HG02840 (cell line): ENCODE measurements around the gene AIP.
A peak's percentile ranks its signal among the peaks of the same experiment; 100 is the strongest.
"Not testable (repeated sequence)": the region's sequence is repeated elsewhere in the genome, so short reads cannot be mapped to it uniquely, and the experiment has no call there.

Experiments used
- ATAC-seq: cut with Tn5 transposase; IDR thresholded peaks from one replicate; pipeline ENCODE4 v1.9.1; 2021; ENCODE audit warnings: mild to moderate bottlenecking, moderate library complexity, moderate number of reproducible peaks; ENCODE audit not compliant: unreplicated experiment, low FRiP score

AIP gene

GRCh38 chr11:67448220-67448609 is 34.6 kb upstream of the AIP start:
- no peak for ATAC-seq

- ATAC-seq: no peak
Measured at GRCh38 chr11:67449116-67449844, 33.5 kb upstream of the AIP start.

GRCh38 chr11:67450796-67451657 is 31.8 kb upstream of the AIP start:
- ATAC-seq: no peak

GRCh38 chr11:67451658-67451976 is 31.2 kb upstream of the AIP start:
- ATAC-seq: no peak

- no peak for ATAC-seq
Measured at GRCh38 chr11:67452141-67452952, 30.5 kb upstream of the AIP start, which contains the start of gene GPR152. GPR152 (minus strand) TSS chr11:67452729; CDS start chr11:67452724, 5 bp downstream.

GRCh38 chr11:67453816-67454732 is 28.8 kb upstream of the AIP start:
- ATAC-seq: no peak

GRCh38 chr11:67455054-67455453 is 27.8 kb upstream of the AIP start, which contains the start of gene CABP4:
CABP4 (plus strand) TSS chr11:67455354; CDS start chr11:67455424, 70 bp downstream.
- no peak for ATAC-seq

GRCh38 chr11:67456068-67456705 is 26.6 kb upstream of the AIP start:
- ATAC-seq: no peak

- no peak for ATAC-seq
Measured at GRCh38 chr11:67457453-67457852, 25.4 kb upstream of the AIP start.

GRCh38 chr11:67458266-67458665 is 24.6 kb upstream of the AIP start:
- ATAC-seq: no peak

- no peak for ATAC-seq
Measured at GRCh38 chr11:67463186-67463585, 19.6 kb upstream of the AIP start.

- ATAC-seq: no peak
Measured at GRCh38 chr11:67463680-67464410, 19.0 kb upstream of the AIP start.

GRCh38 chr11:67464411-67465188 is 18.2 kb upstream of the AIP start:
- ATAC-seq: peak; percentile 40

- no peak for ATAC-seq
Measured at GRCh38 chr11:67465189-67465510, 17.7 kb upstream of the AIP start.

GRCh38 chr11:67465530-67465929 is 17.3 kb upstream of the AIP start:
- ATAC-seq: not testable (repeated sequence)

GRCh38 chr11:67466367-67466766 is 16.5 kb upstream of the AIP start:
- no peak for ATAC-seq

GRCh38 chr11:67466962-67467771 is 15.7 kb upstream of the AIP start:
- ATAC-seq: no peak
